Measurements from ENCODE around the gene PDXDC1.
"Not testable (repeated sequence)": the region's sequence is repeated elsewhere in the genome, so short reads cannot be mapped to it uniquely, and the experiment has no call there.

- not testable (repeated sequence) for TF ChIP-seq EZH2 (IDR thresholded peaks at IDR 0.05); POLR2AphosphoS5 (IDR thresholded peaks at IDR 0.05; ENCODE audit: borderline replicate concordance, low read depth, low read length)
Observed at GRCh38 chr16:15080883-15081282, 106.1 kb downstream of the PDXDC1 start.

Data from SK-N-MC (cell line).